ENCODE measurements around the gene ESR2. TPM values are rescaled to one million over a fixed set of nuclear protein-coding genes. Genes with fewer than 3 reads are reported as not detected.

Gene ESR2
- total and polyA plus RNA-seq, 2 donors (not counting 3 experiments of a cell fraction or from before 2014, with no cell fraction given), result 0.10 to 0.58 TPM

DNA sequence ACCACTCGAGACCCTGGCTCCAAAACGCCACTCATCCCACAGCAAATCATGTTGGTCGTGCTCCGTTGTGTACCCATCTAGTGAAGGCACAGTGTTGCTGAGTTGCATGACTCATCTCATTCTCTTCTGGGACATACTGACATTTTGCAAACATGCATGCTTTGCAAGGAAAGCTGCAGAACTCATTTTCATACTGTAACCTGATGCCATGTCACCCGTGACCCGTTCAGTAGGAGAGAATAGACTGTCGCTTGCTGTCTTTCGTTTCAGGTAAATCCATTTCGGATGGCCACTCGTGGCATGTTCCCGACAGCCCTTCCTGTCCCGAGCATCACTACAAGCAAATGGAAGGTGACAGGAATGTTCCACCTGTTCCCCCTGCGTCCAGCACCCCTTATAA is 78.2 kb downstream of the ESR2 start:
- POLR2A ChIA-PET, result no interaction called here
- no peak for FAIRE-seq

DNA sequence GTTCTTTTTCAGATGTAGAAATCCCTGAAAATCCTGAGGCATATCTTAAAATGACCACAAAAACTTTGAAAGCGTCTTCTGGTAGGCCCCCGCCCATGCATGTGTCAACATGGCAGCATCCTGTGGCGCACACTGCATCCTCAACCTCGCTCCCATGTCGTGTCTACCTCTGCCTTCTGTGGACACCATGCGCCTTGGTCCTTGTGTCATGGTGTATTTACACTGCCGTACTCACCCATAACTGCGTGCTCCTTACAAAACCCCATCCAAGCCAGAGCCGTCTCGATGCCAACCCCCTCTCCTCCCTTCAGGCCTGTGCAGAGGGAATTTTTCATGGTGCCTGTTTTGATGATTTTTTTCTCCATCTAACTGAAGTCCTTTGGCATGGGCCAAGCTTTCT is 78.9 kb downstream of the ESR2 start:
- intact Hi-C loops (cut with micrococcal nuclease), result no loop called here
- POLR2A ChIA-PET, result no interaction called here
- no TSS peak for BruUV-seq (replicated peaks)
- Histone ChIP-seq H4K20me1 (replicated peaks; ENCODE audit: control insufficient read depth, extremely low read depth, insufficient read depth, low read length) (no peaks in the 10 kb centered on the region), H3K27me3 (ENCODE audit: control insufficient read depth in 2 of 2, insufficient read depth in 2 of 2, low read length in 2 of 2) (no peaks in the 10 kb centered on the region), H3K4me1 (ENCODE audit: control insufficient read depth, extremely low read depth, insufficient read depth, low read length) (peaks cover 2% of the 10 kb centered on the region), H3K9me1 (replicated peaks; ENCODE audit: control insufficient read depth, extremely low read depth, insufficient read depth, low read length) (no peaks in the 10 kb centered on the region), H3K36me3 (ENCODE audit: control insufficient read depth in 2 of 2, extremely low read depth in 1 of 2, insufficient read depth in 2 of 2, low read length in 2 of 2) (peaks cover 0 to 7% of the 10 kb centered on the region in 2 experiments), H3K9ac (replicated peaks; ENCODE audit: extremely low read depth, insufficient read depth, low read length) (no peak overlapping the region), H3K4me3 (replicated peaks in 1 of 3; ENCODE audit: insufficient read depth in 1 of 3, low read depth in 1 of 3, low read length in 3 of 3) (no peak overlapping the region), H3K9me3 (replicated peaks; ENCODE audit: control insufficient read depth, insufficient read depth, low read length) (no peaks in the 10 kb centered on the region), H3K27ac (ENCODE audit: insufficient read depth, low read depth, low read length) (no peak overlapping the region), H2AFZ (ENCODE audit: low read depth, low read length) (no peak overlapping the region), H3K79me2 (ENCODE audit: control insufficient read depth, insufficient read depth, low read length) (no peaks in the 10 kb centered on the region), H3K4me2 (ENCODE audit: insufficient read depth, low read length) (no peak overlapping the region)
- DNase-seq (ENCODE audit: low read depth, low spot score), result no peak
- CTCF ChIA-PET, result no interaction called here
- FAIRE-seq, result no peak
- dilution Hi-C loops (cut with MboI; ENCODE audit: extremely low pct_ligation_motif_present, low sequenced_read_pairs), result no loop called here
- no peak for TF ChIP-seq POLR2AphosphoS5 (IDR thresholded peaks at IDR 0.05; ENCODE audit: insufficient read depth, low read depth, low read length)
- no peak for TF ChIP-seq FOS (IDR thresholded peaks at IDR 0.05; ENCODE audit: borderline replicate concordance, insufficient read depth, low read length)

More for the DNA sequence above, 78.2 kb downstream of the ESR2 start:
- BruUV-seq (replicated peaks), result no TSS peak
- TF ChIP-seq GATA2 (IDR thresholded peaks at IDR 0.05; ENCODE audit: insufficient read depth, insufficient read length, low read depth, low read length), result no peak
- no peak for TF ChIP-seq POLR2A (IDR thresholded peaks at IDR 0.05; ENCODE audit: low read depth, low read length)
- TF ChIP-seq, protein P1, sequence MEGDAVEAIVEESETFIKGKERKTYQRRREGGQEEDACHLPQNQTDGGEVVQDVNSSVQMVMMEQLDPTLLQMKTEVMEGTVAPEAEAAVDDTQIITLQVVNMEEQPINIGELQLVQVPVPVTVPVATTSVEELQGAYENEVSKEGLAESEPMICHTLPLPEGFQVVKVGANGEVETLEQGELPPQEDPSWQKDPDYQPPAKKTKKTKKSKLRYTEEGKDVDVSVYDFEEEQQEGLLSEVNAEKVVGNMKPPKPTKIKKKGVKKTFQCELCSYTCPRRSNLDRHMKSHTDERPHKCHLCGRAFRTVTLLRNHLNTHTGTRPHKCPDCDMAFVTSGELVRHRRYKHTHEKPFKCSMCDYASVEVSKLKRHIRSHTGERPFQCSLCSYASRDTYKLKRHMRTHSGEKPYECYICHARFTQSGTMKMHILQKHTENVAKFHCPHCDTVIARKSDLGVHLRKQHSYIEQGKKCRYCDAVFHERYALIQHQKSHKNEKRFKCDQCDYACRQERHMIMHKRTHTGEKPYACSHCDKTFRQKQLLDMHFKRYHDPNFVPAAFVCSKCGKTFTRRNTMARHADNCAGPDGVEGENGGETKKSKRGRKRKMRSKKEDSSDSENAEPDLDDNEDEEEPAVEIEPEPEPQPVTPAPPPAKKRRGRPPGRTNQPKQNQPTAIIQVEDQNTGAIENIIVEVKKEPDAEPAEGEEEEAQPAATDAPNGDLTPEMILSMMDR (IDR thresholded peaks at IDR 0.05; ENCODE audit: extremely low read depth in 1 of 2, insufficient read depth in 1 of 2, low read depth in 1 of 2, low read length in 2 of 2), result no peak
- no peak for TF ChIP-seq FOS (IDR thresholded peaks at IDR 0.05; ENCODE audit: borderline replicate concordance, insufficient read depth, low read length)
- no peak for TF ChIP-seq POLR2AphosphoS5 (IDR thresholded peaks at IDR 0.05; ENCODE audit: insufficient read depth, low read depth, low read length)
- CTCF ChIA-PET, result no interaction called here
- dilution Hi-C loops (cut with MboI; ENCODE audit: extremely low pct_ligation_motif_present, low sequenced_read_pairs) (no loop called here), intact Hi-C loops (cut with micrococcal nuclease) (no loop called here)
- no peaks in the 10 kb centered on the region for H4K20me1 ChIP-seq (replicated peaks; ENCODE audit: control insufficient read depth, extremely low read depth, insufficient read depth, low read length)
- H3K4me3 ChIP-seq (replicated peaks in 1 of 3; ENCODE audit: insufficient read depth in 1 of 3, low read depth in 1 of 3, low read length in 3 of 3), result no peak overlapping the region
- H3K4me1 ChIP-seq (ENCODE audit: control insufficient read depth, extremely low read depth, insufficient read depth, low read length), result peaks cover 2% of the 10 kb centered on the region
- H3K9me1 ChIP-seq (replicated peaks; ENCODE audit: control insufficient read depth, extremely low read depth, insufficient read depth, low read length), result no peaks in the 10 kb centered on the region
- no peaks in the 10 kb centered on the region for H3K9me3 ChIP-seq (replicated peaks; ENCODE audit: control insufficient read depth, insufficient read depth, low read length)
- H3K27me3 ChIP-seq (ENCODE audit: control insufficient read depth in 2 of 2, insufficient read depth in 2 of 2, low read length in 2 of 2), result no peaks in the 10 kb centered on the region
- no peak overlapping the region for H2AFZ ChIP-seq (ENCODE audit: low read depth, low read length)
- H3K79me2 ChIP-seq (ENCODE audit: control insufficient read depth, insufficient read depth, low read length), result no peaks in the 10 kb centered on the region
- DNase-seq (ENCODE audit: low read depth, low spot score), result no peak
- H3K4me2 ChIP-seq (ENCODE audit: insufficient read depth, low read length), result no peak overlapping the region
- H3K36me3 ChIP-seq (ENCODE audit: control insufficient read depth in 2 of 2, extremely low read depth in 1 of 2, insufficient read depth in 2 of 2, low read length in 2 of 2), result peaks cover 0 to 13% of the 10 kb centered on the region in 2 experiments
- H3K27ac ChIP-seq (ENCODE audit: insufficient read depth, low read depth, low read length), result no peak overlapping the region
- H3K9ac ChIP-seq (replicated peaks; ENCODE audit: extremely low read depth, insufficient read depth, low read length), result no peak overlapping the region
